GM12801 (cell line): ENCODE measurements around the gene EIF4EBP3.

ENCODE experiments used
- CTCF ChIP-seq: IDR thresholded peaks from one replicate; pipeline ENCODE4 v1.5.1; 2011; ENCODE audit warnings: control low read depth; ENCODE audit not compliant: insufficient read length; ENCODE audit errors: extremely low read depth

Gene EIF4EBP3

GRCh38 chr5:140570058-140570457 is 22.6 kb downstream of the EIF4EBP3 start:
- TF ChIP-seq CTCF = no peak

DNA sequence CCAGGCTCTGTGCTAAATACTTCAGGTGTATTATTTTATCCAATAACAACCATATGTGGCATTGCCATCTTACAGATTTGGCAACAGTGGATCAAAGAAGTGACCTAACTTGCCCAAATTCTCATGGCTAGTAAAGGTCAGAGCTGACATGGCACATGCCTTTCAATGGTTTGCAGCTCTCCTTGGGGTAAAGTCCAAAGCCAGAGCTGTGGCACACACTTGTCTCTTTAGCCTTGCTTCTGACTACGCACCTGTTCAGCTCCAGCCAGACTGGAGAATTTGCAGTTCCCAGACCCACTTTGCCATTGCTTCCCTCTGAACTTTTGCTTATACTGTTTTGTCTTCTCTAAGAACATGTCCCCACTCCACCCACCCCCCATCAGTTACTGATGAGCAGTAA is 23.0 kb downstream of the EIF4EBP3 start:
- no peak for TF ChIP-seq CTCF

DNA sequence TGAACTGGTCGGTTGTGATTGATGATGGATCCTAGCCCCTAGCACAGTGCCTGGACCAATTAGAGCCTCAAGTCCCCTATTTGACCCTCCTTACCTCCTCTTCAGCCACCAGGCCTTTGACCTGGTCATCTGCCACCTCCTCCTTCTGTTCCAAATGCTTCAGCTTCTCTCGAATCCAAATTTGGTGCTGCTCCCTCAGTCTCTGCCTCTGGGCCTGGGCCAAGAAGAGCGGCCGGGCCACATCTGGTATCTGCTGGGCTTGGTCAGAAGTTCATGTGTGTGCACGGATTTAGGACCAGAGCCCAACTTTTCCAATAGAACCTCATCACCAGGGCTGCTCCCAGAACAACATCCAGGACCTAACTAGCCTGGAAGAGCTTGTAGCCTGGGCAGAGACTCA is 23.6 kb downstream of the EIF4EBP3 start:
- TF ChIP-seq CTCF = no peak

GRCh38 chr5:140573683-140574082 is 26.2 kb downstream of the EIF4EBP3 start:
- no peak for TF ChIP-seq CTCF

GRCh38 chr5:140574165-140574564 is 26.7 kb downstream of the EIF4EBP3 start:
- no peak for TF ChIP-seq CTCF

- no peak for TF ChIP-seq CTCF
Observed at GRCh38 chr5:140575309-140575708, 27.8 kb downstream of the EIF4EBP3 start.

GRCh38 chr5:140576776-140577201 is 29.3 kb downstream of the EIF4EBP3 start:
- no peak for TF ChIP-seq CTCF

- TF ChIP-seq CTCF = no peak
Observed at GRCh38 chr5:140587495-140587894, 40.0 kb downstream of the EIF4EBP3 start.
